H9 (cell line): ENCODE measurements around the gene WDR48. TPM values are rescaled to one million over a fixed set of nuclear protein-coding genes. Genes with fewer than 3 reads are reported as not detected.
"Not testable (repeated sequence)": the region's sequence is repeated elsewhere in the genome, so short reads cannot be mapped to it uniquely, and the experiment has no call there.

Experiments used
- DNase-seq: peaks from one replicate; pipeline ENCODE4 v3.0.0-alpha.2; 2017
- H2AFZ ChIP-seq: one replicate; pipeline ENCODE4 v1.6.1; 2013; ENCODE audit warnings: mild to moderate bottlenecking, low read length, control low read depth, moderate library complexity
- H2AK5ac ChIP-seq: 2 replicates; pipeline ENCODE4 v1.6.1; 2013; ENCODE audit warnings: low read length, control low read depth, mixed read lengths; ENCODE audit not compliant: insufficient read length
- H2BK120ac ChIP-seq: one replicate; pipeline ENCODE4 v1.6.1; 2013; ENCODE audit warnings: low read depth, mild to moderate bottlenecking, low read length, control low read depth, inconsistent platforms; ENCODE audit not compliant: poor library complexity, severe bottlenecking
- H2BK12ac ChIP-seq: 2 replicates; pipeline ENCODE4 v1.6.1; 2013; ENCODE audit warnings: low read length, control low read depth, mixed read lengths, low read depth; ENCODE audit not compliant: insufficient read length
- H2BK15ac ChIP-seq: 2 replicates; pipeline ENCODE4 v1.6.1; 2013; ENCODE audit warnings: low read depth, low read length, control low read depth
- H2BK20ac ChIP-seq: one replicate; pipeline ENCODE4 v1.6.1; 2013; ENCODE audit warnings: low read depth, mild to moderate bottlenecking, low read length, control low read depth, inconsistent platforms; ENCODE audit not compliant: poor library complexity, severe bottlenecking
- H2BK5ac ChIP-seq: 2 replicates; pipeline ENCODE4 v1.6.1; 2013; ENCODE audit warnings: low read length, control low read depth, mixed read lengths; ENCODE audit not compliant: insufficient read length
- H3K14ac ChIP-seq: 2 replicates; pipeline ENCODE4 v1.6.1; 2013; ENCODE audit warnings: low read length, control low read depth; ENCODE audit not compliant: insufficient read depth
- H3K18ac ChIP-seq: 2 replicates; pipeline ENCODE4 v1.6.1; 2013; ENCODE audit warnings: low read depth, mild to moderate bottlenecking, mixed read lengths, low read length, control low read depth; ENCODE audit not compliant: insufficient read length
- H3K23ac ChIP-seq: 2 replicates; pipeline ENCODE4 v1.6.1; 2013; ENCODE audit warnings: low read length, control low read depth, mixed read lengths, low read depth; ENCODE audit not compliant: insufficient read length
- H3K23me2 ChIP-seq: 2 replicates; pipeline ENCODE4 v1.6.1; 2013; ENCODE audit warnings: low read depth, mild to moderate bottlenecking, mixed read lengths, low read length, control low read depth; ENCODE audit not compliant: insufficient read length, poor library complexity, severe bottlenecking
- H3K27ac ChIP-seq: 2 replicates; pipeline ENCODE4 v1.5.1; 2013; ENCODE audit warnings: low read length, control low read depth, mixed read lengths, low read depth; ENCODE audit not compliant: insufficient read length
- H3K27me3 ChIP-seq: 2 replicates; pipeline ENCODE4 v1.6.1; 2013; ENCODE audit warnings: low read length, control low read depth, inconsistent platforms; ENCODE audit not compliant: insufficient read depth
- H3K4ac ChIP-seq: 2 replicates; pipeline ENCODE4 v1.6.1; 2013; ENCODE audit warnings: low read depth, mild to moderate bottlenecking, control low read depth, inconsistent platforms, low read length, moderate library complexity
- H3K4me1 ChIP-seq: 2 replicates; pipeline ENCODE4 v1.6.1; 2013; ENCODE audit warnings: low read length, control low read depth, inconsistent platforms; ENCODE audit not compliant: insufficient read depth
- H3K4me2 ChIP-seq: 2 replicates; pipeline ENCODE4 v1.6.1; 2013; ENCODE audit warnings: low read length, control low read depth, mixed read lengths; ENCODE audit not compliant: insufficient read length, insufficient read depth
- H3K56ac ChIP-seq: 2 replicates; pipeline ENCODE4 v1.6.1; 2013; ENCODE audit warnings: low read depth, mild to moderate bottlenecking, mixed read lengths, low read length, control low read depth; ENCODE audit not compliant: insufficient read length
- H3K79me1 ChIP-seq: 2 replicates; pipeline ENCODE4 v1.6.1; 2013; ENCODE audit warnings: low read depth, mild to moderate bottlenecking, moderate library complexity, low read length, control low read depth, inconsistent platforms; ENCODE audit not compliant: insufficient read depth, poor library complexity, severe bottlenecking
- H3K79me2 ChIP-seq: 2 replicates; pipeline ENCODE4 v1.6.1; 2013; ENCODE audit warnings: low read length, control low read depth, inconsistent platforms; ENCODE audit not compliant: insufficient read depth
- H3K9ac ChIP-seq: 2 replicates; pipeline ENCODE4 v1.6.1; 2013; ENCODE audit warnings: low read length, control low read depth, mixed read lengths; ENCODE audit not compliant: insufficient read length; ENCODE audit errors: extremely low read depth
- H3K9me3 ChIP-seq: one replicate; pipeline ENCODE4 v1.6.1; 2013; ENCODE audit warnings: low read depth, low read length, inconsistent platforms; ENCODE audit not compliant: control insufficient read depth
- H3T11ph ChIP-seq: one replicate; pipeline ENCODE4 v1.6.1; 2013; ENCODE audit warnings: mild to moderate bottlenecking, low read length, control low read depth, inconsistent platforms
- H4K20me1 ChIP-seq: one replicate; pipeline ENCODE4 v1.6.1; 2013; ENCODE audit not compliant: control insufficient read depth, insufficient read length, insufficient read depth
- H4K5ac ChIP-seq: 2 replicates; pipeline ENCODE4 v1.6.1; 2013; ENCODE audit warnings: low read depth, mild to moderate bottlenecking, mixed read lengths, low read length, control low read depth; ENCODE audit not compliant: insufficient read length
- H4K8ac ChIP-seq: replicated peaks from 2 replicates; pipeline ENCODE4 v1.6.1; 2013; ENCODE audit warnings: low read length, control low read depth, mixed read lengths, low read depth; ENCODE audit not compliant: insufficient read length
- H4K91ac ChIP-seq: 2 replicates; pipeline ENCODE4 v1.6.1; 2013; ENCODE audit warnings: low read depth, mild to moderate bottlenecking, moderate library complexity, mixed read lengths, low read length, control low read depth; ENCODE audit not compliant: insufficient read length
- H3K27ac Mint-ChIP-seq, 3 experiments: 2 replicates in 2 of 3; 3 replicates in 1 of 3; pipeline ENCODE4 v1.8.0; 2020 to 2021; ENCODE audit warnings: mixed read lengths in 3 of 3, mild to moderate bottlenecking in 1 of 3, moderate library complexity in 1 of 3
- H3K27me3 Mint-ChIP-seq: 2 replicates; pipeline ENCODE4 v1.8.0; 2021; ENCODE audit warnings: low read depth, mild to moderate bottlenecking, moderate library complexity, mixed read lengths
- H3K36me3 Mint-ChIP-seq, 3 experiments: 2 replicates in 2 of 3; 3 replicates in 1 of 3; pipeline ENCODE4 v1.8.0; 2020 to 2021; ENCODE audit warnings: low read depth in 3 of 3, mixed read lengths in 3 of 3; ENCODE audit not compliant: insufficient read depth in 1 of 3
- H3K4me1 Mint-ChIP-seq, 2 experiments: 2 replicates each; pipeline ENCODE4 v1.8.0; 2020; ENCODE audit warnings: mixed read lengths in 2 of 2
- H3K4me3 Mint-ChIP-seq, 2 experiments: 2 replicates in 1 of 2; 3 replicates in 1 of 2; pipeline ENCODE4 v1.8.0; 2020 to 2021; ENCODE audit warnings: mild to moderate bottlenecking in 2 of 2, mixed read lengths in 2 of 2, moderate library complexity in 1 of 2
- H3K9me3 Mint-ChIP-seq, 2 experiments: 2 replicates in 1 of 2; 3 replicates in 1 of 2; pipeline ENCODE4 v1.8.0; 2020; ENCODE audit warnings: mild to moderate bottlenecking in 2 of 2, mixed read lengths in 2 of 2, moderate library complexity in 1 of 2
- WGBS: extraction: QIAGEN DNeasy Blood & Tissue Kit; methylation state at CpG from one replicate; pipeline ENCODE4 v1.1.7; 2013; ENCODE audit warnings: missing lambda C conversion rate, low lambda C conversion rate, mixed read lengths; ENCODE audit not compliant: insufficient read length; ENCODE audit errors: extremely low coverage; 5-methylcytosine and 5-hydroxymethylcytosine counted together
- total RNA-seq: library from RNA; stranded (reverse); gene quantifications from 2 replicates; pipeline ENCODE4 v1.2.1, GENCODE V29; 2021
- TF ChIP-seq, protein P1 (sequence below): fragments of 200-600 bp; sonication (generic); conservative IDR thresholded peaks from 3 replicates; pipeline ENCODE4 v1.8.0; 2021; ENCODE audit warnings: antibody characterized with exemption, mild to moderate bottlenecking

The WDR48 gene
- total RNA-seq, 1 experiment from 2014 or later: 52.7 TPM

- no peak overlapping the region for H4K91ac ChIP-seq
- H3K4me3 Mint-ChIP-seq: no peak overlapping the region
- no peak overlapping the region for H3K14ac ChIP-seq
- no peak overlapping the region for H2BK15ac ChIP-seq
- no CpG with 5 or more reads among the region's 3 CpGs for WGBS
- peak overlapping the region in 1 of 3 experiments; percentile 34; a peak in 3 of 7 replicates for H3K27ac Mint-ChIP-seq
- no peak overlapping the region for H3K23ac ChIP-seq
- no peaks in the 10 kb centered on the region for H3K27me3 Mint-ChIP-seq
- H3K79me1 ChIP-seq: no peaks in the 10 kb centered on the region
- H2BK12ac ChIP-seq: no peak overlapping the region
- no peaks in the 10 kb centered on the region for H3K23me2 ChIP-seq
- no peak overlapping the region for H3K18ac ChIP-seq
- H2BK120ac ChIP-seq: no peak overlapping the region
- no peak overlapping the region for H3K4me2 ChIP-seq
- no peak overlapping the region for H3K4ac ChIP-seq
- H3K27me3 ChIP-seq: no peaks in the 10 kb centered on the region
- no peak overlapping the region for H2AFZ ChIP-seq
- no peaks in the 10 kb centered on the region for H3K4me1 ChIP-seq
- H4K20me1 ChIP-seq: no peaks in the 10 kb centered on the region
- DNase-seq: no peak
- H3K56ac ChIP-seq: no peak overlapping the region
- TF ChIP-seq, protein P1, sequence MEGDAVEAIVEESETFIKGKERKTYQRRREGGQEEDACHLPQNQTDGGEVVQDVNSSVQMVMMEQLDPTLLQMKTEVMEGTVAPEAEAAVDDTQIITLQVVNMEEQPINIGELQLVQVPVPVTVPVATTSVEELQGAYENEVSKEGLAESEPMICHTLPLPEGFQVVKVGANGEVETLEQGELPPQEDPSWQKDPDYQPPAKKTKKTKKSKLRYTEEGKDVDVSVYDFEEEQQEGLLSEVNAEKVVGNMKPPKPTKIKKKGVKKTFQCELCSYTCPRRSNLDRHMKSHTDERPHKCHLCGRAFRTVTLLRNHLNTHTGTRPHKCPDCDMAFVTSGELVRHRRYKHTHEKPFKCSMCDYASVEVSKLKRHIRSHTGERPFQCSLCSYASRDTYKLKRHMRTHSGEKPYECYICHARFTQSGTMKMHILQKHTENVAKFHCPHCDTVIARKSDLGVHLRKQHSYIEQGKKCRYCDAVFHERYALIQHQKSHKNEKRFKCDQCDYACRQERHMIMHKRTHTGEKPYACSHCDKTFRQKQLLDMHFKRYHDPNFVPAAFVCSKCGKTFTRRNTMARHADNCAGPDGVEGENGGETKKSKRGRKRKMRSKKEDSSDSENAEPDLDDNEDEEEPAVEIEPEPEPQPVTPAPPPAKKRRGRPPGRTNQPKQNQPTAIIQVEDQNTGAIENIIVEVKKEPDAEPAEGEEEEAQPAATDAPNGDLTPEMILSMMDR: no peak
- H2BK5ac ChIP-seq: no peak overlapping the region
- peaks cover 8% of the 10 kb centered on the region; the same call in 1 of the 2 replicates for H3K79me2 ChIP-seq
- no peak overlapping the region for H3K9ac ChIP-seq
- H4K8ac ChIP-seq: no peak overlapping the region
- H3K9me3 ChIP-seq: no peaks in the 10 kb centered on the region
- no peak overlapping the region for H3K27ac ChIP-seq
- no peak overlapping the region for H2BK20ac ChIP-seq
- peaks cover 0 to 3% (median under 1%) of the 10 kb centered on the region in 3 experiments; a peak in 3 of 7 replicates for H3K36me3 Mint-ChIP-seq
- no peak overlapping the region for H4K5ac ChIP-seq
- H2AK5ac ChIP-seq: no peak overlapping the region
- H3T11ph ChIP-seq: no peak overlapping the region
- H3K4me1 Mint-ChIP-seq: peaks cover 16 to 20% of the 10 kb centered on the region in 2 experiments
- H3K9me3 Mint-ChIP-seq: no peaks in the 10 kb centered on the region
Observed at GRCh38 chr3:39056151-39056550, 4.3 kb downstream of the WDR48 start.

- not testable (repeated sequence) for H2BK20ac ChIP-seq, H3K27ac ChIP-seq, H3K18ac ChIP-seq, H2AK5ac ChIP-seq, H3K9me3 Mint-ChIP-seq, H3K27ac Mint-ChIP-seq, H4K5ac ChIP-seq, H3K9ac ChIP-seq, H3K4me1 ChIP-seq, H3K4me2 ChIP-seq, H4K91ac ChIP-seq, H3K14ac ChIP-seq, H3K9me3 ChIP-seq, H3K4me1 Mint-ChIP-seq, H2AFZ ChIP-seq, H3K4ac ChIP-seq, H3K27me3 Mint-ChIP-seq, H3T11ph ChIP-seq, H4K8ac ChIP-seq, H2BK120ac ChIP-seq, H3K27me3 ChIP-seq, H3K23me2 ChIP-seq, H2BK5ac ChIP-seq, H3K56ac ChIP-seq, DNase-seq, H3K79me1 ChIP-seq, H3K23ac ChIP-seq, H4K20me1 ChIP-seq, H3K36me3 Mint-ChIP-seq, H3K4me3 Mint-ChIP-seq, H2BK15ac ChIP-seq, H3K79me2 ChIP-seq, H2BK12ac ChIP-seq
- WGBS: no CpG with 5 or more reads among the region's 2 CpGs
Observed at GRCh38 chr3:39061228-39061627, 9.4 kb downstream of the WDR48 start.
